GM12875 (cell line): Measurements from ENCODE around the gene STARD3.

ENCODE experiments used
- H3K4me3 ChIP-seq: one replicate; pipeline ENCODE4 v1.5.1; 2011; ENCODE audit warnings: low read depth, low read length, control low read depth
- CTCF ChIP-seq: IDR thresholded peaks from 2 replicates; pipeline ENCODE4 v1.5.1; 2011; ENCODE audit warnings: low read depth, mild to moderate bottlenecking, control low read depth, inconsistent platforms, low read length, moderate library complexity, borderline replicate concordance; ENCODE audit not compliant: insufficient read depth

The STARD3 gene

GRCh38 chr17:39600288-39600996, 36.5 kb upstream of the STARD3 start:
- H3K4me3 ChIP-seq: no peak overlapping the region
- no peak for TF ChIP-seq CTCF

- H3K4me3 ChIP-seq: no peak overlapping the region
- TF ChIP-seq CTCF: no peak
Measured at GRCh38 chr17:39600997-39601597, 35.8 kb upstream of the STARD3 start.

GRCh38 chr17:39601758-39602532, 35.0 kb upstream of the STARD3 start:
- no peak for TF ChIP-seq CTCF
- no peak overlapping the region for H3K4me3 ChIP-seq

GRCh38 chr17:39602533-39603303, 34.2 kb upstream of the STARD3 start:
- no peak for TF ChIP-seq CTCF
- no peak overlapping the region for H3K4me3 ChIP-seq

- no peak for TF ChIP-seq CTCF
- H3K4me3 ChIP-seq: no peak overlapping the region
Measured at GRCh38 chr17:39603304-39604016, 33.5 kb upstream of the STARD3 start.

- TF ChIP-seq CTCF: no peak
- no peak overlapping the region for H3K4me3 ChIP-seq
Measured at GRCh38 chr17:39604911-39605491, 31.9 kb upstream of the STARD3 start.
